ENCODE measurements around the gene RER1. TPM values are rescaled to one million over a fixed set of nuclear protein-coding genes. Genes with fewer than 3 reads are reported as not detected.
A peak's percentile ranks its signal among the peaks of the same experiment; 100 is the strongest.

RER1 gene
- total RNA-seq, 1 donor from 2014 or later, result 147 TPM

DNA sequence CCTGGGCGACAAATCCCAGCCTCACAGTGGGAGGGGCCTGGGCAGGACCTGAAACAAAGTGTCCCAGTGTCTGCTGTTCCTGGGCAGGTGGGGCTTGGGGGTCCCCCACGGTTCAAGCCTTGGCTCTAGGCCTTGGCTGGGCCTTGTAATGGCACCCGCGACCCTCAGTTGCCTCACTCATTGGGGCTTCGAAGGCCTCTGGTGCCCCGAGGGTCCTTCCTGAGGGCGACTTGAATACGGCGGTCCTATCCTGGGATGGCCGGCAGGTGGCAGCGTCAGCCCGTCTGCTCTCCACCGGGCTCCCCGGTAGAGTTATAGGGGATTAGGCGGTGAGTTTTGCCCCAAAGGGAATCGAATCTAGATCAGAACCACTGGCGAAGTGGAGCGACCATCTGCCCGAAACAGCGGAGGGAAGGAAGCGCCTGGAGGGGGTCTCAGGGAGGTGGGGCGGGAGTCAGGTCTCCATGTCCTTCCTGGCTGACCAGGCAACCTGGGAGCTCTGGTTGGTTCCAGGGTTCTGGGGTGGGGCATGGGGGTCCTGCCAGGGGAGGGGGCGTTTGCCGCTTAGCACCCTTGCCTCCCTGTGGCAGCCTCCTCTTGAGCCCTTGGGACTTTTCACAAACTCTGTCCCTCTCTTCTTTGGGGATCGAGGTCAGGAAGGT lies 22.8 kb downstream of the RER1 start:
- TF ChIP-seq CTCF (IDR thresholded peaks at IDR 0.05), result peak; percentile 95
- Mint-ChIP-seq H3K9me3 (ENCODE audit: unreplicated experiment) (no peaks in the 10 kb centered on the region), H3K27ac (ENCODE audit: unreplicated experiment) (peak overlapping the region; percentile 47), H3K36me3 (ENCODE audit: unreplicated experiment) (peaks cover 1% of the 10 kb centered on the region), H3K4me3 (ENCODE audit: unreplicated experiment) (peak overlapping the region; percentile 55), H3K4me1 (ENCODE audit: unreplicated experiment) (peaks cover 21% of the 10 kb centered on the region), H3K27me3 (ENCODE audit: unreplicated experiment) (peaks cover 4% of the 10 kb centered on the region)
- no peak for DNase-seq (ENCODE audit: extremely low spot score, unreplicated experiment)

DNA sequence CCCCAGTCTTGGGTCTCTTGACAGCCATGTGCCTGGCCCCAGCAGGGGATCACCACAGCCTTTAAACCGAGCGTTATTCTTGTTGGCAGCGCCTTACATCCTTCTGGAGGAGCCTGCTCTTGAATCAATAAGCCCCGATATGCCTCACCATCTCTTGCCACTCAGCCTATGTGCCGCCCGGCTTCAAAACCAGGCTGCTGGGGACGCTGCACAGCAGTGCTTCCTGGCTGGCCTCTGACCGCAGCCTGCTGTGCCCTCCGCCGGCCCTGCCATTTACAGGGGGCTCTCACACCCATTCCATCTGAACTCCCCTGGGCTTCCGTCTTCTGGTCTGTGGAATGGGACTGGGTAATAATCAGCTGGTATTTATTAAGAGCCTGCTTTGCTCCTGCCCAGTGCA lies 23.7 kb downstream of the RER1 start:
- H3K9me3 Mint-ChIP-seq (ENCODE audit: unreplicated experiment), result no peaks in the 10 kb centered on the region
- peaks cover 4% of the 10 kb centered on the region for H3K27me3 Mint-ChIP-seq (ENCODE audit: unreplicated experiment)
- no peak for TF ChIP-seq CTCF (IDR thresholded peaks at IDR 0.05)
- DNase-seq (ENCODE audit: extremely low spot score, unreplicated experiment), result no peak
- peaks cover 21% of the 10 kb centered on the region for H3K4me1 Mint-ChIP-seq (ENCODE audit: unreplicated experiment)
- H3K36me3 Mint-ChIP-seq (ENCODE audit: unreplicated experiment), result no peaks in the 10 kb centered on the region
- H3K27ac Mint-ChIP-seq (ENCODE audit: unreplicated experiment), result no peak overlapping the region
- H3K4me3 Mint-ChIP-seq (ENCODE audit: unreplicated experiment), result no peak overlapping the region

- Mint-ChIP-seq H3K27ac (ENCODE audit: unreplicated experiment) (no peak overlapping the region), H3K4me3 (ENCODE audit: unreplicated experiment) (no peak overlapping the region), H3K36me3 (ENCODE audit: unreplicated experiment) (no peaks in the 10 kb centered on the region), H3K9me3 (ENCODE audit: unreplicated experiment) (no peaks in the 10 kb centered on the region), H3K4me1 (ENCODE audit: unreplicated experiment) (peaks cover 19% of the 10 kb centered on the region), H3K27me3 (ENCODE audit: unreplicated experiment) (peaks cover 4% of the 10 kb centered on the region)
- TF ChIP-seq CTCF (IDR thresholded peaks at IDR 0.05), result no peak
- no peak for DNase-seq (ENCODE audit: extremely low spot score, unreplicated experiment)
Measured at GRCh38 chr1:2415801-2416208, 24.2 kb downstream of the RER1 start.

GRCh38 chr1:2416403-2416802 lies 24.8 kb downstream of the RER1 start:
- H3K36me3 Mint-ChIP-seq (ENCODE audit: unreplicated experiment), result no peaks in the 10 kb centered on the region
- H3K4me3 Mint-ChIP-seq (ENCODE audit: unreplicated experiment), result no peak overlapping the region
- no peak overlapping the region for H3K27ac Mint-ChIP-seq (ENCODE audit: unreplicated experiment)

More at GRCh38 chr1:2416403-2416802, 24.8 kb downstream of the RER1 start:
- H3K27me3 Mint-ChIP-seq (ENCODE audit: unreplicated experiment), result peaks cover 4% of the 10 kb centered on the region
- TF ChIP-seq CTCF (IDR thresholded peaks at IDR 0.05), result no peak
- peaks cover 14% of the 10 kb centered on the region for H3K4me1 Mint-ChIP-seq (ENCODE audit: unreplicated experiment)
- H3K9me3 Mint-ChIP-seq (ENCODE audit: unreplicated experiment), result no peaks in the 10 kb centered on the region
- DNase-seq (ENCODE audit: extremely low spot score, unreplicated experiment), result no peak

All from osteocyte (in vitro differentiated cells).